Renal pelvis (tissue), 4 donors: ENCODE results near the gene CBR3. TPM values are rescaled to one million over a fixed set of nuclear protein-coding genes. Genes with fewer than 3 reads are reported as not detected.
"Not testable (repeated sequence)": the region's sequence is repeated elsewhere in the genome, so short reads cannot be mapped to it uniquely, and the experiment has no call there.

Source experiments
- DNase-seq: peaks from one replicate; pipeline ENCODE4 v3.0.0-alpha.2; 2013
- polyA plus RNA-seq, 3 donors: library from polyadenylated mRNA; unstranded; fragments of 120-200 nt; gene quantifications; one replicate each; pipeline ENCODE4 v1.2.1, GENCODE V29; 2013; ENCODE audit not compliant: insufficient read length in 3 of 3

Gene CBR3
- polyA plus RNA-seq, 3 donors, result 0.75 to 1.4 (median 0.81) TPM

DNA sequence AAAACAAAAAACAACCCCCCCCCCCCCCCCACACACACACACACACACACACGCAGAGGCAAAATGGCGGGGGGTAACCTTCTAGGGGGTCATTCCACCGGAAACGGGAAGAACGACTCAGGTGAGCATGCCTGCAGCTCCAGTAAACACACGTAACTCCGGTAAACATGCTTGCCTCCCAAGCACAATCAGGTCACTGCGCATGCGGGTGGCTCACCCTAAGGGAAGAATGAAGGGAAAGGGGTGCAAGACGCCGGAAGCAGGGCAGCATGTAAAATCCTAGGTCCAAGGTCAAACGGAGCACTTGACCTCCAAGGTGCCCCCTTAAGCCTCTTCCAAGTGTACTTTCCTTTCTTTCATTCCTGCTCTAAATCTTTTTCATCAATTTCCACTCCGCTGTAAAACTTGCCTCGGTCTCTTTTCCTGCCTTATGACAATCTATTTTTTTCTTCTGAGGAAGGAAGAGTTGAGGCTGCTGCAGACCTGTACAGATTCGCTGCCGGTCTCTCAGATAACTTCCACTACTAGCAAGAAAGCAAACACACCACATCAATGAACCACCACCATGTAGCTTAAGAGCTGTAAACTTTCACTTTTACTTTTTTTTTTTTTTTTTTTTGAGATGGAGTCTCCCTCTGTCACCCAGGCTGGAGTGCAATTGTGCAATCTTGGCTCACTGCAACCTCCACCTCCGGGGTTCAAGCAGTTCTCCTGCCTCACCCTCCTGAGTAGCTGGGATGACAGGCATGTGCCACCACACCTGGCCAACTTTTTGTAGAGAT, 21.0 kb upstream of the CBR3 start:
- DNase-seq, result no peak

DNA sequence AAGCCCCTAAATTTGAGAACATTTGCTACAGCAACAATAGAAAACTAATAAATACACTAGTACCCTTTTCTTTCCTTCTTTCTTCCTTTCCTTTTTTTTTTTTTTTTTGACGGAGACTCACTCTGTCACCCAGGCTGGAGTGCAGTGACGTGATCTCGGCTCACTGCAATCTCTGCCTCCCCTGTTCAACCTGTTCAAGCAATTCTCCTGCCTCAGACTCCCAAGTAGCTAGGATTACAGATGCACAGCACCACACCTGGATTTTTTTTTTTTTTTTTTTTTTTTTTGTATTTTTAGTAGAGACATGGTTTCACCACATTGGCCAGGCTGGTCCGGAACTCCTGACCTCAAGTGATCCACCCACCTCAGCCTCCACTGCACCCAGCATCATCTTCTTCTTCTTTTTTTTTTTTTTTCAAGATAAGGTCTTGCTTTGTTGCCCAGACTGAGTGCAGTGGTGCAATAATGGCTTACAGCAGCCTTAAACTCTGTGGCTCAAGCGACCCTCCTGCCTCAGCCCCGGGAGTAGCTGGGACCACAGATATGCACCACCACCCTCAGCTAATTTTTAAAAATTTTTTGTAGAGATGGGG, 19.6 kb upstream of the CBR3 start:
- no peak for DNase-seq

DNA sequence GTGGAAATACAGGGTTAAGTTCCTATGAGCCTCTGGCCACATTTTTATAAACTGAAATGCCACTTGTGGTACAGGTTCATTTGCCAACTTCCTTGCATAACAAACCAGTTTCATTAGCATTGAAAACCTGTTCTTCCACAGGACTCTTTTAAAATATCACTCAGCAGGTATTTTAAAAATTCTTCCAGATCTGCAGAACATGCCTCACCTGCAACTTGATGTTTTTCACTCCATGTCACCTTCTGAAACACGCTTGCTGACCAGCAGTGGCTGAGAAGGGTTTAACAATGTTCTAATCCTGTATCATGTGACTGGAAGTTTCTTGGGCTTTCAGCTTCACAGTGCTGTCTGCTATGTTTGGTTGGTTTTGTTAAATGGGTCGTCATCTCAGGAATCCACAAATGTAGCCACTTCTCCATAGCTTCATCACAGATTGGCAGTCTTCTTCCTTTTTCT, 17.6 kb upstream of the CBR3 start:
- no peak for DNase-seq

DNA sequence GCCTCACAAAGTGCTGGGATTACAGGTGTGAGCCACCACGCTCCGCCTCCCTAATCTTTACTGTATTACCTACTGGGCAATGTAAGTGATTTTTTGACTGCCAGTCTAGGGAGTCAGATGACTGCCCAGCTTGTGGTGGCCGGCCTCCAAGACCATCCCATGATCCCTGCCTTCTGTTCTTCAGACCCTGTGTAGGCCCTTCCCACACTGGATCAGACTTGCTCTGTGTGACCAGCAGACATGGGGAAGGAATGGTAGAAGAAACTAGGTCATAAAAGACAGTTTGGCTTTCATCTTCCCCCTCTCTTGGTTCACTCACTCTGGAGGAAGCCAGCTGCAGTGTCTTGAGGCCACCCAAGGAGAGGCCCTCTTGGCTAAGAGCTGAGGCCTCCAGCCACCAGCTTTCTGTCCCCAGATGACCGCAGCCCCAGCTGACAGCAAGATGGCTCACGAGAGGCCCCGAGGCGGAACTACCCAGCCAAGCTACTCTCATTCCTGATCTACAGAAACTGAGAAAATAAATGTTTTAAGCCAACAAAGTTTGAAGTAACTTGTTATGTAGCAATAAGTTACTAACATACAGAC, 14.5 kb upstream of the CBR3 start:
- peak; percentile 48 for DNase-seq

DNA sequence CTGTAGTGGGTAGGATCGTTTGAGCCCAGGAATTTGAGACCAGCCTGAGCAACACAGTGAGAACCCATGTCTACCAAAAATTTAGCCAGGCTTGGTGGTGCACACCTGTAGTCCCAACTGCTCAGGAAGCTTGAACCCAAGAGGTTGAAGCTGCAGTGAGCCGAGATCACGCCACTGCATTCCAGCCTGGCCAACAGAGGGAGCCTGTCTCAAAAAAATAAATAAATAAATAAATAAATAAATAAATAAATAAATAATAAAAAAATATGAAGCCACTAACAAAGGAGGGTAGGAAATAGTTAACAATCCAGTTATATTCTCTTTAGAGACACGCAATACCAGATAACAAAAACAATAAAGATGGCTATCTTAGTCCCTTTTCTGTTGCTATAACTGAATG, 11.9 kb upstream of the CBR3 start:
- no peak for DNase-seq

GRCh38 chr21:36124395-36124794, 10.5 kb upstream of the CBR3 start:
- DNase-seq, result no peak

DNA sequence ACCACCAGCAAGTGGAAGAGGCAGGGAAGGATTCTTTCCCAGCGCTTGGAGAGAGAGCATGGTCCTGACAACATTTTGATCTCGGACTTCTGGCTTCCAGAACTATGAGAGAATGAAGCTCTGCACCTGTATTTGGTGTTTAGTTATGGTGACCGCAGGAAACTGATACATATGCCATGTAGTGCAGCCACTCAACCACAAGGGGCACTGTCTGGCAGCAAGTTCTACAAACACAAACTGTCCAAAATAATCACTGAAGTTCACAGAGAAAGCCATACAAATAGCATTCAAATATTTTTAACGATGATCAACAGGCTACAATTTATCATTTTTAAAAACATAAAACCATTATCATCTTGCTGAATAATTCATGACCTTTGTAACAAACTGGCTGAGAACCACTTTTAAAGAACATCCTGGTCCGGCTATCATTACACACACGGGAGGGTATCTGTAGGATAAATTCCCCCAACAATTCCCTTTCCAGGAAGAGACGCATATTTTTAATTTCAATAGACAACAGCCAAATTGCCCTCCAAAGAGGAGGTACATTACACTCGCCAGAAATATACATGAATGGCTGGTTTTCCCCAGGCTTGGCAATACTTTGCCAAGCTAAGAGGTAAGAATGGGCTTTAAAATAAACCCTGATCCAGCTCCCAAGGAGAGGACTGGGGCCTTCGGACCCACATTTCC, 9.2 kb upstream of the CBR3 start:
- DNase-seq, result no peak

GRCh38 chr21:36126208-36126565, 8.7 kb upstream of the CBR3 start:
- DNase-seq, result no peak

- DNase-seq, result no peak
Observed at GRCh38 chr21:36126621-36127110, 8.2 kb upstream of the CBR3 start.

- DNase-seq, result no peak
Observed at GRCh38 chr21:36127250-36127904, 7.5 kb upstream of the CBR3 start.

DNA sequence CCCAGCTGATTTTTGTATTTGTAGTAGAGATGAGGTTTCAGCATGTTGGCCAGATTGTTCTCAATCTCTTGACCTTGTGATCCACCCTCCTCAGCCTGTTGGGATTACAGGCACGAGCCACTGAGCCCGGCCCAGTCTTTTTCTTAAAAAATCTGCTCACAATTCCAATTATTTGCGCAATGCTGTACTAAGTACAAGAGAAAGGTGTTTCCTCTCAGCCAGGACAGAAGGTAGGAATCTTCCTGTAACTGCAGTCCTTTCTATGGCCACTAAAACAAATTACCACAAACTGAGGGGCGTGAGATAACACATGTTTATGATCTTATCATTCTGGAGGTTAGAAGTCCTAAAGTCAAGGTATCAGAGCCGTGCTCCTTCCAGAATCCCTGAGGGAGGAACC, 6.9 kb upstream of the CBR3 start:
- no peak for DNase-seq

GRCh38 chr21:36129219-36129618, 5.7 kb upstream of the CBR3 start:
- DNase-seq, result no peak

DNA sequence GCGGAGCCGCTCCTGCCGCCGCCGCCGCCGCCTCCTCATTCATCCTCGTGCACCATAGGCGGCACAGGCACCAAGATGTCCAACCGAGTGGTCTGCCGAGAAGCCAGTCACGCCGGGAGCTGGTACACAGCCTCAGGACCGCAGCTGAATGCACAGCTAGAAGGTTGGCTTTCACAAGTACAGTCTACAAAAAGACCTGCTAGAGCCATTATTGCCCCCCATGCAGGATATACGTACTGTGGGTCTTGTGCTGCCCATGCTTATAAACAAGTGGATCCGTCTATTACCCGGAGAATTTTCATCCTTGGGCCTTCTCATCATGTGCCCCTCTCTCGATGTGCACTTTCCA, 4.5 kb upstream of the CBR3 start:
- not testable (repeated sequence) for DNase-seq

DNA sequence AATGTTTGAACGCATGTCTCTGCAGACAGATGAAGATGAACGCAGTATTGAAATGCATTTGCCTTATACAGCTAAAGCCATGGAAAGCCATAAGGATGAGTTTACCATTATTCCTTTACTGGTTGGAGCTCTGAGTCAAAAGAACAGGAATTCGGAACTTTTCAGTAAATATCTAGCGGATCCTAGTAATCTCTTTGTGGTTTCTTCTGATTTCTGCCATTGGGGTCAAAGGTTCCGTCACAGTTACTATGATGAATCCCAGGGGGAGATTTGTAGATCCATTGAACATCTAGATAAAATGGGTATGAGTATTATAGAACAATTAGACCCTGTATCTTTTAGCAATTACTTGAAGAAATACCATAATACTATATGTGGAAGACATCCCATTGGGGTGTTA, 4.0 kb upstream of the CBR3 start:
- DNase-seq, result not testable (repeated sequence)

GRCh38 chr21:36132696-36133095, 2.2 kb upstream of the CBR3 start:
- no peak for DNase-seq

DNA sequence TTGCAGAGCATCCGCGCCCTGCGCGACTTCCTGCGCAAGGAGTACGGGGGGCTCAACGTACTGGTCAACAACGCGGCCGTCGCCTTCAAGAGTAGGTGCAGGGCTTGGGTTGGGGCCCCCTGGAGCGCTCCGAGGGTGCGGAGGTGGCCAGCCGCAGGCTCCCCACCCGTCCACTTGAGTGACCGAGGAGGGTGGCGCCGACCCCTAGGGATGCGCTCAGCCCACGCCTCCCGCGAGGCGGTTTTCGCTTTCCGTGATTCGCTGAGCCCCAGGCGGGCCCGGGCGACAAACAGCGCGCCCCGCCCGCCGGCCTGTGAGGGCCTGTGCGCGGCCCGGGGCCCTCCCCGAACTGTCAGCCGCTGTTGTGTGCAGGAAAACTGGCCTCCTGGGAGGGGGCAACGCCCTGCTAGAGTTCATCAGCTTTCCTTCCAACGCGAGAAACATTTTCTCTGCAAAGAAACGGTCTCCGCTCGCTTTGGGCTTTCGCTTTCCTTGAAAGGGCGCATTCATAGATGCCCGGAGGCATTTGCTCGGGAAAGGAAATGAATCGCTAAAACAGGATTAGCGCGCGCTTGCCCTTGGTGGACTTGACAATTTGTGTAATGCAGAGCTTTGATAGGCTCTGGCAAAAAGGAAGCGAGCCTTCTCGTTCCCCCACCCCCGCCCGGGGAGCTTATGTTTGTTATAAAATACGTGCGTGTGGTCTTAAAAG, 668 bp downstream of the CBR3 start:
- DNase-seq, result peak; percentile 64

- DNase-seq, result not testable (repeated sequence)
Observed at GRCh38 chr21:36139791-36140190, 4.9 kb downstream of the CBR3 start.

- peak; percentile 86 for DNase-seq
Observed at GRCh38 chr21:36141513-36141925, 6.6 kb downstream of the CBR3 start.

GRCh38 chr21:36144233-36144632, 9.4 kb downstream of the CBR3 start:
- DNase-seq, result not testable (repeated sequence)

GRCh38 chr21:36145259-36145658, 10.4 kb downstream of the CBR3 start:
- DNase-seq, result no peak

GRCh38 chr21:36147911-36148310, 13.0 kb downstream of the CBR3 start:
- DNase-seq, result no peak
